GM12801 (cell line): Measurements from ENCODE around the gene SYT5.

Experiments used
- TF ChIP-seq, protein P1 (sequence below): IDR thresholded peaks from one replicate; pipeline ENCODE4 v1.5.1; 2011; ENCODE audit warnings: control low read depth; ENCODE audit not compliant: insufficient read length; ENCODE audit errors: extremely low read depth

SYT5 gene

GRCh38 chr19:55179606-55180484 lies at the start of gene SYT5:
TSS of gene SYT5 (minus strand) at chr19:55180289. CDS start at chr19:55179041, 1,248 bp downstream.
- TF ChIP-seq, protein P1, sequence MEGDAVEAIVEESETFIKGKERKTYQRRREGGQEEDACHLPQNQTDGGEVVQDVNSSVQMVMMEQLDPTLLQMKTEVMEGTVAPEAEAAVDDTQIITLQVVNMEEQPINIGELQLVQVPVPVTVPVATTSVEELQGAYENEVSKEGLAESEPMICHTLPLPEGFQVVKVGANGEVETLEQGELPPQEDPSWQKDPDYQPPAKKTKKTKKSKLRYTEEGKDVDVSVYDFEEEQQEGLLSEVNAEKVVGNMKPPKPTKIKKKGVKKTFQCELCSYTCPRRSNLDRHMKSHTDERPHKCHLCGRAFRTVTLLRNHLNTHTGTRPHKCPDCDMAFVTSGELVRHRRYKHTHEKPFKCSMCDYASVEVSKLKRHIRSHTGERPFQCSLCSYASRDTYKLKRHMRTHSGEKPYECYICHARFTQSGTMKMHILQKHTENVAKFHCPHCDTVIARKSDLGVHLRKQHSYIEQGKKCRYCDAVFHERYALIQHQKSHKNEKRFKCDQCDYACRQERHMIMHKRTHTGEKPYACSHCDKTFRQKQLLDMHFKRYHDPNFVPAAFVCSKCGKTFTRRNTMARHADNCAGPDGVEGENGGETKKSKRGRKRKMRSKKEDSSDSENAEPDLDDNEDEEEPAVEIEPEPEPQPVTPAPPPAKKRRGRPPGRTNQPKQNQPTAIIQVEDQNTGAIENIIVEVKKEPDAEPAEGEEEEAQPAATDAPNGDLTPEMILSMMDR = no peak

DNA sequence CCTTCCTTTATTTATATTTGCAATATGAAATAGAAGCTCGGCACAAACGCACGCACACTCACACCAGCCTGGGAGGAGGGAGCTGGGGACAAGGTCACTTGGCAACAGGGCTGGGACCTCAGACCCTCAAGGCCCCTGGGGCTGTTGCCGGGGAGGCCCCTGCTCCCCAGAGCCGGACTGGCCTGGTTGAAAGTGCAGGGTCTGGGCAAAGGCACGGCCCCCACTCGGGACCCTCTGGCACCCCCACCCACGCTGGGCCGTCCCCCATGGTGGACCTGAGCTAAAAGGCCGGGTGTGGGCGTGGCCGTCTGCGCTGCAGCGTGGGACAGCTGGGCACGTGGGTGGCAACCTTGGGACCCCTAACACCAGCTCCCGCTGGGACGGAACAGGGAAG lies 49.7 kb upstream of the SYT5 start:
- TF ChIP-seq, protein P1 = no peak

- TF ChIP-seq, protein P1 = no peak
Measured at GRCh38 chr19:55229145-55229788, 49.2 kb upstream of the SYT5 start.

DNA sequence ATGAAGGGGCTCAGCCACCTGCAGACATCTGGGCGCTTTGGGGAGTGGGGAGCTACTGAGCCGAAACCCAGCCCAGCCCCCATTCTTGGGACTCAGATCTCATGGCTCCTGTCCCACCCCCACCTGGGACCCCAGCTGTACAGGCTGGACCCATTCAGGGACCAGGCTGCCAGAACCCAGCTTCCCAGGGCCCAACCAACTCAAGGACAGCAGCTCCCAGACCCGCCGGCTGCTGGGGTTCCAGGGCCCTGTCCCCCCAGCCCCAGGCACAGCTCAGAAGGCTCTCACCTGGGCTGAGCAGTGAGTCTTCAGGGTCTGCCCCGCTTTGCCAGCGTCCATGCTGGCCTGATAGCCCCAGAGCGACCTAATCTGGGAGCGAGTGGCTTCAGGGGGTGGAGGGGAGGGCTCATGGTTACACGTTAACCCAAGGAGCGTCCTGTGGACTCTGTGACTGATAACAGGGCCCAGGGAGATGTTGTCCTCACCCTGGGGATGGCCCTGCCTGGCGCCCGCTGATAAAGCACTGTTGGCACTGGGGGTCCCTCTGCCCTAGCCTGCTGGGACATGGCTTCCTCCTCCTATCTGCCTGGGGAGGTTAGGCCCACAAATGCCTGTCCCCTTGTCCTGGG lies 48.4 kb upstream of the SYT5 start, which contains the start of gene TMEM86B:
Gene TMEM86B (minus strand): TSS at position 361 of the 629 bp plus-strand sequence. CDS start 22 bp downstream, at position 339.
- TF ChIP-seq, protein P1 = no peak

- TF ChIP-seq, protein P1 = no peak
Measured at GRCh38 chr19:55228015-55228391, 47.9 kb upstream of the SYT5 start.

DNA sequence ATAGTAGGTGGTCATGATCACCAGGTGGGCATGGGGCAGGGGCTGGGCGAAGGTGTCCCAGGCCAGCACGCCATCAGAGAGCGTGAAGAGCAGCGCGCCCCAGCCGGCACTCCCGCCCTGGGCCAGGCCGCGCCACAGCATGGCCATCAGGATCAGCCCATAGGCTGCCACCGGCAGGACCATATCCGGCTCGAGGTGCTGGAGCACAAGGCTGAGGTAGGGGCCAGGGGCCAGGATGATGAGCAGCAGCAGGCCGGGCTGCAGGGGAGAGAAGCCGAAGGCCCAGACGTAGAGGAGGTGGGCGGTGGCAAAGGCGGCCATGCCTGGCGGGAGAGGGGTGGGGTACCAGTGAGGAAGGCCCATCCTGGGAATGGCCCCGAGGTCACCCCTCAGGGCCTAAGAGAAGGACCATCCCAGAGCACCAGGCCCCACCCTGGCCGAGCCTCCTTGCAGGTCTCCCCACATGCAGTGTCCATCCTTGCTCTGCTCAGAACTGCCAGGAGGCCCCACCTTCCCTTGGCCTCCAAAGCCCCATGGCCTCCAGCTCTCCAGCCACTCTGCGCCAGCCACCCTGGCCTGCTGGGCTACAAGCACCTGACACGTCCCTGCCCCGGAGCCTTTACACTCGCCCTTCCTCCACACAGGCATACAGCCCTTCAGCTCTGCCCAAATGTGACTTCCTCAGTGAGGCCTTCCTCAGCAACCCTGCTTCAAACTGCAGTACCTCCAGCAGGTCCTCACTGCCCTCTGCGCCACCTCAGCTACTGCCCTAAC lies 47.3 kb upstream of the SYT5 start:
- TF ChIP-seq, protein P1 = no peak
